Activated B cell treated with CpG ODN at 0.5 μM for 24 hours (primary cell): ENCODE data around the gene STUM. TPM values are rescaled to one million over a fixed set of nuclear protein-coding genes. Genes with fewer than 3 reads are reported as not detected.

Experiments used
- ATAC-seq: fragments of 200-7000 bp; cut with Tn5 transposase; one replicate; pipeline ENCODE4 v1.10.0; 2021; ENCODE audit warnings: low read depth, mild to moderate bottlenecking, moderate library complexity
- CTCF ChIA-PET: fragments of 350-600 bp; sonication (Branson Sonifier 250); formaldehyde crosslinking; loops from one replicate; lab custom pipeline; 2021; ENCODE audit warnings: antibody characterized with exemption; lab: Charles Lee
- POLR2A ChIA-PET: fragments of 350-600 bp; sonication (Branson Sonifier 250); formaldehyde crosslinking; loops from one replicate; lab custom pipeline; 2021; ENCODE audit warnings: antibody characterized with exemption; lab: Charles Lee
- DNase-seq: peaks from one replicate; pipeline ENCODE4 v3.0.0; 2022
- H3K27ac Mint-ChIP-seq: one replicate; pipeline ENCODE4 v1.8.0; 2020; ENCODE audit warnings: mixed read lengths
- H3K27me3 Mint-ChIP-seq: one replicate; pipeline ENCODE4 v1.8.0; 2021; ENCODE audit warnings: mixed read lengths
- H3K36me3 Mint-ChIP-seq: one replicate; pipeline ENCODE4 v1.8.0; 2021; ENCODE audit warnings: low read depth, mixed read lengths
- H3K4me1 Mint-ChIP-seq: one replicate; pipeline ENCODE4 v1.8.0; 2021; ENCODE audit warnings: mixed read lengths
- H3K4me3 Mint-ChIP-seq: one replicate; pipeline ENCODE4 v1.8.0; 2020; ENCODE audit warnings: mild to moderate bottlenecking, mixed read lengths
- H3K9me3 Mint-ChIP-seq: one replicate; pipeline ENCODE4 v1.8.0; 2020; ENCODE audit warnings: mixed read lengths
- CTCF ChIP-seq: fragments of 200-600 bp; IDR thresholded peaks from one replicate; pipeline ENCODE4 v1.8.0; 2022; ENCODE audit warnings: antibody characterized with exemption, mild to moderate bottlenecking
- intact Hi-C: fragments of 100-400 bp; cut with micrococcal nuclease; formaldehyde crosslinking; loops from one replicate; pipeline ENCODE4 v1.15.1; 2024
- total RNA-seq: library from RNA; stranded (reverse); gene quantifications from 2 replicates; pipeline ENCODE4 v1.2.3, GENCODE V29; 2022

The STUM gene
- total RNA-seq, 1 donor from 2014 or later, result 0.33 TPM

DNA sequence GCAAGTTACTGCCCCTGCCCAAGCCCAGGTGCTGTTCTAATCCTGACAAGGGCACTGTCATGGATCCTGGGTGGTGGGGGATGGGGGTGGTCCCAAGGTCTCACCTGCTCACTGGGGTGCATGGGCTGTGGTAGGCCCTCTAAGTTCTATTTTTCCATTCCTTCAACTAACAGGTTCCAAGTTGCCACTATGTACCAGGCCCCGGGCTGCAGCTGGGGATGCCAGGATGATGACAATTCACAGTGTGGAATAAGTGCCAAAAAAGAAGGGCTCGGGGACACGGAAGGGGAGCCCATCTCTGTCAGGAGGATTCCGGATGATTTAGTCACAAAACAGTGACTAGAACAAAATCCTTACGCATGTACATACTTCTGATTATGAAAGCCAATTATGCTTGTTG lies 76.0 kb downstream of the STUM start:
- Mint-ChIP-seq H3K4me3 (no peak overlapping the region), H3K9me3 (peaks cover 4% of the 10 kb centered on the region), H3K4me1 (peaks cover 36% of the 10 kb centered on the region), H3K27me3 (no peaks in the 10 kb centered on the region), H3K36me3 (peaks cover 11% of the 10 kb centered on the region), H3K27ac (no peak overlapping the region)
- no peak for ATAC-seq
- POLR2A ChIA-PET, result interaction anchor here (0.7 to 1.3 kb wide), 2 partner anchors 19 to 25 kb away, joined by 3 to 4 read pairs; no protein-coding TSS in a partner anchor
- CTCF ChIA-PET, result interaction anchor here (0.5 to 0.9 kb wide), 3 partner anchors 74 to 203 kb away, joined by 3 read pairs; no protein-coding TSS in a partner anchor
- DNase-seq, result no peak
- intact Hi-C loops, result no loop called here
- no peak for TF ChIP-seq CTCF

- Mint-ChIP-seq H3K27me3 (no peaks in the 10 kb centered on the region), H3K27ac (no peak overlapping the region), H3K9me3 (peaks cover 4% of the 10 kb centered on the region), H3K36me3 (peaks cover 15% of the 10 kb centered on the region), H3K4me3 (no peak overlapping the region), H3K4me1 (peaks cover 36% of the 10 kb centered on the region)
- CTCF ChIA-PET, result interaction anchor here (1.5 kb wide), 1 partner anchor 204 kb away, joined by 27 read pairs; no protein-coding TSS in a partner anchor
- ATAC-seq, result no peak
- intact Hi-C loops, result loop anchor here (5.0 kb wide), 2 partner anchors 812 to 917 kb away; no protein-coding TSS in a partner anchor
- POLR2A ChIA-PET, result interaction anchor here (0.6 kb wide), 1 partner anchor 256 kb away, joined by 10 read pairs; no protein-coding TSS in a partner anchor
- DNase-seq, result no peak
- TF ChIP-seq CTCF, result no peak
These were observed 76.8 kb downstream of the STUM start for GRCh38 chr1:226625326-226625725.

- Mint-ChIP-seq H3K27me3 (no peaks in the 10 kb centered on the region), H3K4me3 (peak overlapping the region; percentile 55), H3K36me3 (peaks cover 20% of the 10 kb centered on the region), H3K9me3 (peaks cover 4% of the 10 kb centered on the region), H3K4me1 (peaks cover 41% of the 10 kb centered on the region), H3K27ac (no peak overlapping the region)
- CTCF ChIA-PET, result interaction anchor here (0.6 to 1.8 kb wide), 25 partner anchors 11 to 815 kb away, joined by 3 to 27 read pairs (median 3); partner anchors contain the start of gene PSEN2
- ATAC-seq, result peak; percentile 48
- DNase-seq, result peak; percentile 14
- POLR2A ChIA-PET, result interaction anchor here (0.5 to 1.6 kb wide), 12 partner anchors 11 to 256 kb away, joined by 3 to 10 read pairs (median 4); no protein-coding TSS in a partner anchor
- intact Hi-C loops, result loop anchor here (1.0 to 5.0 kb wide), 7 partner anchors 61 to 916 kb away; partner anchors contain the start of gene COQ8A
- TF ChIP-seq CTCF, result no peak
These were observed 77.4 kb downstream of the STUM start for GRCh38 chr1:226625832-226626576.

GRCh38 chr1:226626577-226626956 lies 78.0 kb downstream of the STUM start:
- Mint-ChIP-seq H3K9me3 (peaks cover 4% of the 10 kb centered on the region), H3K27ac (peak overlapping the region; percentile 59), H3K4me3 (peak overlapping the region; percentile 55), H3K27me3 (no peaks in the 10 kb centered on the region), H3K36me3 (peaks cover 23% of the 10 kb centered on the region), H3K4me1 (peaks cover 47% of the 10 kb centered on the region)
- peak; percentile 93 for ATAC-seq
- peak; percentile 68 for DNase-seq
- ChIA-PET POLR2A (interaction anchor here (0.5 to 1.6 kb wide), 13 partner anchors 9 to 202 kb away, joined by 3 to 8 read pairs (median 4); no protein-coding TSS in a partner anchor), CTCF (interaction anchor here (0.6 to 1.8 kb wide), 25 partner anchors 11 to 814 kb away, joined by 3 to 27 read pairs (median 3); partner anchors contain the start of gene PSEN2)
- intact Hi-C loops, result loop anchor here (1.0 to 5.0 kb wide), 7 partner anchors 61 to 916 kb away; partner anchors contain the start of gene COQ8A
- peak; percentile 76 for TF ChIP-seq CTCF
